Testis (tissue), 2 donors: ENCODE data around the gene BIK.

Experiments
- POLR2A ChIP-seq: fragments of 450-650 bp; IDR thresholded peaks from one replicate; pipeline ENCODE4 v1.6.1; 2017; ENCODE audit warnings: antibody characterized with exemption, mild to moderate bottlenecking, moderate library complexity
- TF ChIP-seq, protein P1 (sequence below), 3 experiments: fragments of 450-650 bp in 2 of 3; fragments of 200-600 bp in 1 of 3; sonication (generic) in 1 of 3; IDR thresholded peaks; one replicate each; pipeline ENCODE4 v1.5.1; 2016 to 2019; ENCODE audit warnings: antibody characterized with exemption in 3 of 3, mild to moderate bottlenecking in 2 of 3, moderate library complexity in 1 of 3

DNA sequence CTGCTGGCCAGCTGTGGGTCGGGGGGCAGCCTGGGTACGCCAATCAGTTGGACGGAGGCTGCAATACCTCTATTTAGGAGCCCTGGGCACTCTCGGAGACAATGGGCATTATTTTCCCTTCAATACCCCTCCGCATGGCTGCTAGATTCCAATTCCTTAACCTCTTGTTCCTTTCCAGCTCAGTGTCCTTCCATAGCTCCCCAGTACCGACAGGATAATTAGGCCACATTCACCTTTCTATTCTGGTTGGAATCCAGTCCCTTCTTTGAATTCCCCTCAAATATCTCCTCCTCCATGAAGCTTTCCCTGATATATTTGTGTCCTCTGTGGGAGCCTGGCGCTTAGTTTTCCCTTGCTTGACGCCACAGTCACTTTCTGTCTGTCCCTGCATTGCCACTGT, 4.2 kb upstream of the BIK start:
- TF ChIP-seq, protein P1, sequence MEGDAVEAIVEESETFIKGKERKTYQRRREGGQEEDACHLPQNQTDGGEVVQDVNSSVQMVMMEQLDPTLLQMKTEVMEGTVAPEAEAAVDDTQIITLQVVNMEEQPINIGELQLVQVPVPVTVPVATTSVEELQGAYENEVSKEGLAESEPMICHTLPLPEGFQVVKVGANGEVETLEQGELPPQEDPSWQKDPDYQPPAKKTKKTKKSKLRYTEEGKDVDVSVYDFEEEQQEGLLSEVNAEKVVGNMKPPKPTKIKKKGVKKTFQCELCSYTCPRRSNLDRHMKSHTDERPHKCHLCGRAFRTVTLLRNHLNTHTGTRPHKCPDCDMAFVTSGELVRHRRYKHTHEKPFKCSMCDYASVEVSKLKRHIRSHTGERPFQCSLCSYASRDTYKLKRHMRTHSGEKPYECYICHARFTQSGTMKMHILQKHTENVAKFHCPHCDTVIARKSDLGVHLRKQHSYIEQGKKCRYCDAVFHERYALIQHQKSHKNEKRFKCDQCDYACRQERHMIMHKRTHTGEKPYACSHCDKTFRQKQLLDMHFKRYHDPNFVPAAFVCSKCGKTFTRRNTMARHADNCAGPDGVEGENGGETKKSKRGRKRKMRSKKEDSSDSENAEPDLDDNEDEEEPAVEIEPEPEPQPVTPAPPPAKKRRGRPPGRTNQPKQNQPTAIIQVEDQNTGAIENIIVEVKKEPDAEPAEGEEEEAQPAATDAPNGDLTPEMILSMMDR (IDR thresholded peaks at IDR 0.05), result no peak
- no peak for TF ChIP-seq POLR2A
